IPS DF 4.7 (cell line): ENCODE results near the gene EPB41L4A.
A peak's percentile ranks its signal among the peaks of the same experiment; 100 is the strongest.
"Not testable (repeated sequence)": the region's sequence is repeated elsewhere in the genome, so short reads cannot be mapped to it uniquely, and the experiment has no call there.

ENCODE experiments used
- DNase-seq: peaks from one replicate; pipeline ENCODE4 v3.0.0-alpha.2; 2013; ENCODE audit warnings: low spot score; ENCODE audit errors: extremely low read depth

Gene EPB41L4A

GRCh38 chr5:112216140-112216539 is 202.9 kb downstream of the EPB41L4A start:
- no peak for DNase-seq

- DNase-seq, result no peak
Measured at GRCh38 chr5:112210430-112211005, 208.6 kb downstream of the EPB41L4A start.

GRCh38 chr5:112208699-112209615 is 210.1 kb downstream of the EPB41L4A start:
- DNase-seq, result no peak

- DNase-seq, result not testable (repeated sequence)
Measured at GRCh38 chr5:112208195-112208594, 210.9 kb downstream of the EPB41L4A start.

DNA sequence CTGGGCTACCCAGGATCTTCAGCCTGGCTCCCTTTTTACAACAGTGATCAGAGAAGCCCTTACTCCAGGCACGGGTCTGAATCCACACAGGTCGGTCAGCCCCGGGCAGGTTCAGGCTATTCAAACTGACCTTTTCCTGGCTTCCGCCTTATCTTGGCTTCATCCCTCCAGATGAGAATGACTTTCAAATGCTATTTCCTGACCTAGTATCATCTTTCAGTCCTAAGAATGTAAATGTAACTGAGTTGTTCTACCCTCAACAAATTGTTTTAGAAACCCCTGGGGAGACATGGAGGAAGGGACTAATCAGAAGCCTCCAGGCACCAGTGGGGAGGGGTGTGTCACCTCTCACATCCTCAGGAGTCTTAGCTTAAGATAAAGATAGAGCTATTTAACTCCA is 213.2 kb downstream of the EPB41L4A start:
- DNase-seq, result peak; percentile 85

DNA sequence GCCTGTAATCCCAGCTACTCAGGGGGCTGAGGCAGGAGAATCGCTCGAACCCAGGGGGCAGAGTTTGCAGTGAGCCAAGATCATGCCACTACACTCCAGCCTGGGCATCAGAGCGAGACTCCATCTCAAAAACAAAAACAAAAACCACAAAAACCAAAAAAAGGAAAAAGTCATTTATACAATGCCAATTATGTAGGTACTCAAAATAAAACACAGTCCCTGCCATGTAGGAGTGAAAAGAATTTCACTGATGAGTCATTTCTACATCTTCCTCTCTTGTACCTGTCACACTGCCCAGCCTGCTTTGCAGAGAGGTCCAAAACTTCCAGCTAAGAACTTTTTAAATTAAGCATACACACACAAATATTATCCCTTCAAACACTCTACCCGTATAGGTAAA is 215.8 kb downstream of the EPB41L4A start:
- DNase-seq, result no peak

GRCh38 chr5:112202694-112203093 is 216.4 kb downstream of the EPB41L4A start:
- no peak for DNase-seq

GRCh38 chr5:112201141-112201540 is 217.9 kb downstream of the EPB41L4A start:
- no peak for DNase-seq

- no peak for DNase-seq
Measured at GRCh38 chr5:112200131-112200530, 218.9 kb downstream of the EPB41L4A start.

GRCh38 chr5:112196584-112196983 is 222.5 kb downstream of the EPB41L4A start:
- DNase-seq, result no peak

- DNase-seq, result no peak
Measured at GRCh38 chr5:112195924-112196323, 223.2 kb downstream of the EPB41L4A start.

GRCh38 chr5:112192866-112193265 is 226.2 kb downstream of the EPB41L4A start:
- no peak for DNase-seq

DNA sequence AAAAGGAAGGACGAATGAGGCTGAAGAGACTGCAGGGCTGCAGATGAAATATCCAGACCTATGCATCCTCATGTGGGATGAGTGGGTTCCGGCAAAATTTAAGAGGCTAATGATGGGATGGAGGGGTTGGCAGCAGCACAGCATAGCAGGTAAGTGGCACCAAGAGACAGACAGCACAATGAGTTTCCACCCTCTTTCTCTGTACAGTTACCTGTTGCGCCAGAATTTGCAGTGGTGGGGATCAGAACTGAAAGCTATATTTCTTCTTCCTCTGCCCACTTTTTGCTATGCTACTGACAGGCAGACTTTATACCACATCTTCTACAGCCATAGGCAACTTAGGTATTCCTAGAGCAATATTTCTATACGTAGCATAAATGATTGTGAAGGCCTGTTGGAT is 227.0 kb downstream of the EPB41L4A start:
- DNase-seq, result no peak

- no peak for DNase-seq
Measured at GRCh38 chr5:112189391-112189790, 229.7 kb downstream of the EPB41L4A start.

DNA sequence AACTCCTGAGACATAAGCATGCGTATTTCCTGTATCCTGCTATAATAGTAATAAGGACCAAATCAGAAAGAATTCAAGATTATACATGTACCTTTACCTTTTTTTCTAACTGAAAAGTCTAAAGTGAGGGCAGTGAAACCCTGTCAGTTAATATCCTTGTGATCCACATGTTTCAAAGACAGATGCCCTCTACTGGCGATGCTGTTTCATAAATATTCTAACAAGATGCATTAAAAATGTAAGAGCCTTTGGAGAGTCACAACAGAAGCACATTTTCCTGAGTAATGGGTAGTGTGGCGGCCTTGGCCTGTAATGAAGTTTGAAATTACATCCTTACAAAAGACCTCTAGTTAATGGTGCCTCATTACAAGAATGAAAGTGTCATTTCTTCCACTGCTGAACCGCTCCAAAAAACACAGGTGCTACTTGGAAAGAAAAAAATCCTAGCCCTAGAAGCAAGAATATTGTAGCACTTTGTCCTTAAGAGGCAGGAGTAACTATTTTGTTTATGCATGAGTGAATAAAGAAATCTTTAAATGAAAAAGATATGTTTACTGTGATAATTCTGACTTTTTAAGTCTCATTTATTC is 232.6 kb downstream of the EPB41L4A start:
- no peak for DNase-seq

DNA sequence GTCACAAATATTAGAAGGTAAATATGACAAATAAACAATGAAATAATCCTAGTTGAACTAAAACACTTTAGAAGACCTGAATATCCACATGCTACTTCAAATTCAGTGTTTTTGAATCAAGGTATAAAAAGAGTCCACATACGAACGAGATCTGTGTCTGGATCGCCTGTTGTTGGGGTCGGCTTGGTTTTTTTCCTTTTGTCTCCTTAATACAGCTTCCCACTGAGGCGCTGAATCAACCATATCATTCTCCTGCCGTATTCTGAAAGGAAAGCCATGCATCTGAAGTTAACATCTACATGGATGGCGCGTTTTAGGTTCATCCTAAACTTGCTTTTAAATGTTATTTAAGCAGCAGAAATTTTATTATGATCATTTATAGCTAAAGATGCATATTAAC is 235.2 kb downstream of the EPB41L4A start:
- DNase-seq, result no peak

- no peak for DNase-seq
Measured at GRCh38 chr5:112183103-112183711, 235.9 kb downstream of the EPB41L4A start.

GRCh38 chr5:112179290-112179689 is 239.8 kb downstream of the EPB41L4A start:
- DNase-seq, result no peak

GRCh38 chr5:112174959-112175594 is 244.0 kb downstream of the EPB41L4A start:
- DNase-seq, result no peak

- DNase-seq, result peak; percentile 53
Measured at GRCh38 chr5:112165897-112166737, 253.0 kb downstream of the EPB41L4A start.

- no peak for DNase-seq
Measured at GRCh38 chr5:112165399-112165798, 253.7 kb downstream of the EPB41L4A start.
